CD4-positive, alpha-beta T cell treated with Interleukin-15 for 4 hours (primary cell): Measurements from ENCODE around the gene ABCE1.
A peak's percentile ranks its signal among the peaks of the same experiment; 100 is the strongest.

ENCODE experiments used
- DNase-seq: peaks from one replicate; pipeline ENCODE4 v3.0.0-alpha.2; 2020; ENCODE audit warnings: low spot score

The ABCE1 gene

GRCh38 chr4:145177906-145178538, 79.9 kb downstream of the ABCE1 start:
- peak; percentile 16 for DNase-seq

GRCh38 chr4:145178740-145179280, 80.7 kb downstream of the ABCE1 start:
- no peak for DNase-seq
